Fibroblast of skin of abdomen (primary cell): Measurements from ENCODE around the gene MAMDC2.
"Not testable (repeated sequence)": the region's sequence is repeated elsewhere in the genome, so short reads cannot be mapped to it uniquely, and the experiment has no call there.

ENCODE experiments used
- DNase-seq: peaks from one replicate; pipeline ENCODE4 v3.0.0-alpha.2; 2013

MAMDC2 gene

DNA sequence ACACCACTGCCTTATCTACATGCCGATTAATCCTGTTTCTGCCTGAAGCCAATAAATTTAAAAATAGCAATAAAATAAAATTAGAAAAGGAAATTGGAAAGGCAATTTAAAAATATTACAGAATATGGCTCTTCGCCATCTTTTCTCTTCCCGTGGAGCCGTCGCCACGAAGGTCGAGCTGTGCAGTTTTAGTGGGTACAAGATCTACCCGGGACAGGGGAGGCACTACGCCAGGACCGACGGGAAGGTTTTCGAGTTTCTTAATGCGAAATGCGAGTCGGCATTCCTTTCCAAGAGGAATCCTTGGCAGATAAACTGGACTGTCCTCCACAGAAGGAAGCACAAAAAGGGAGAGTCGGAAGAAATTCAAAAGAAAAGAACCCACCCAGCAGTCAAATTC lies 173.4 kb downstream of the MAMDC2 start:
- no peak for DNase-seq

GRCh38 chr9:70218767-70219166 lies 175.1 kb downstream of the MAMDC2 start:
- DNase-seq, result peak; percentile 79

DNA sequence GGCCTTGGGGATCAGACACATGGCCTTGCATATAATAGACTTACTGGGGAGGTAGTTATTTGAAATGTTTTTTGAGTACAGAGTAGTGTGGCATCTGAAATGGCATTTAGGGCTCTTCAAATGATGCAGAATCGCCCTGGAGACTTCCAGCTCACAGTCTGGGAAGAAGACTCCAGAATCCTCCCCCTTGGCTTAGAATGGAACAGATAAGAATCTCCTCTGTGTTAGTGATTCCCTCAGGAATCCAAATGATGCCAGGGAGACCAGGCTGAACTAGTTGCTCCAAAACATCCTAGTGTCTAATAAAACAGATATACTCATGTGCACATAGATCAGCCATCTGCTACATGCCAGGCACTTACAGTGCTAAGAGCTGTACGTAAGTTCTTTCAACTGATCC lies 176.6 kb downstream of the MAMDC2 start:
- peak; percentile 18 for DNase-seq

- peak; percentile 60 for DNase-seq
These were observed 178.7 kb downstream of the MAMDC2 start for GRCh38 chr9:70222354-70222753.

GRCh38 chr9:70228118-70228517 lies 184.5 kb downstream of the MAMDC2 start:
- DNase-seq, result no peak

- no peak for DNase-seq
These were observed 185.0 kb downstream of the MAMDC2 start for GRCh38 chr9:70228611-70229010.

DNA sequence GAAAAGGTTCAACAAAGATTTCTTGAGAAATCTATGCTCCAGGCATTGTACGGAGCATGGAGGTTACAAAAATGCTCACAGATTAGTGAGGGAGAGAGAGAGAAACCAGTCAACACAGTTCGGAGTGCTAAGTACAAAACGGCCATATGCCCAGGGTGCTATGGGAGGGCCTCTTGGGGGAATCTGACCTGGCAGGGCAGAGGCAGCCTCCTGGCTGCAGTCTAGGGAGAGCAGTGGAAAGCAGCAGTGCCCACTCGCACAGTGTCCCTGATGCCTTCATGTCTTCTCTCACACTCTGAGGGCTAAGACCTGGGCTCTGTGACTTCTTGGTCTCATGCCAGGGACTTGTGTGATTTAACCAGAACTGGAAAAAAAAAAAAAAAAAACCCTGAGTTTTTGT lies 185.4 kb downstream of the MAMDC2 start:
- no peak for DNase-seq

DNA sequence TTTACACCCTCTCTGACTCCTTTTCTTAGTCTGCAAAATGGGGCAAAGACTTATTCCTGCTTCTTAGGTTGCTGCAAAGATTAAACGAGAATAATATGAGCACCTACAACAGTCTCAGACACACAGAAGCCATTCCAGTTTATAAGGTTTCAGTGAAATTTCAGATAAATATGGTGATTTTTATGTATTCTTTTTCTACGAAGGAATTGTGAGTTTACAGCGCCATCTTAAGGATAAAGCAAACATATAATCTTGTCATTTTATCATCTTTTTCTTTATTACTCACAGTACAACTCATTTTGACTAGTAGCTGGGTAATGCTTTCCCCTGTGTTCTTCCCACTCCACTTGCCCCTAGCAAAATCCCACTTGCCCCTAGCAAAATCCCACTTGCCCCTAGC lies 185.9 kb downstream of the MAMDC2 start:
- peak; percentile 45 for DNase-seq

DNA sequence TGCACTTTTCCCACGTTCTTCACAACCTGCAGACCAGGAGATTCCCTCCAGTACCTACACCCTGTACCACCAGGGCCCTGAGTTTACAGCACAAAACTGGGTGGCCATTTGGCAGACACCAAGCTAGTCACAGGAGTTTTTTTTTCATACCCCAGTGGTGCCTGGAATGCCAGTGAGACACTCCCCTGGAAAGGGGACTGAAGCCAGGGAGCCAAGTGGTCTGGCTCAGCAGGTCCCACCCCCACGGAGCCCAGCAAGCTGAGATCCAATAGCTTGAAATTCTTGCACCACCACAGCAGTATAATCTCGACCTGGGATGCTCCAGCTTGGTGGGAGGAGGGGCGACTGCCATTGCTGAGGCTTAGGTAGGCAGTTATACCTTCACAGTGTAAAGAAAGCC lies 188.8 kb downstream of the MAMDC2 start:
- DNase-seq, result no peak

GRCh38 chr9:70234208-70234607 lies 190.6 kb downstream of the MAMDC2 start:
- DNase-seq, result not testable (repeated sequence)

DNA sequence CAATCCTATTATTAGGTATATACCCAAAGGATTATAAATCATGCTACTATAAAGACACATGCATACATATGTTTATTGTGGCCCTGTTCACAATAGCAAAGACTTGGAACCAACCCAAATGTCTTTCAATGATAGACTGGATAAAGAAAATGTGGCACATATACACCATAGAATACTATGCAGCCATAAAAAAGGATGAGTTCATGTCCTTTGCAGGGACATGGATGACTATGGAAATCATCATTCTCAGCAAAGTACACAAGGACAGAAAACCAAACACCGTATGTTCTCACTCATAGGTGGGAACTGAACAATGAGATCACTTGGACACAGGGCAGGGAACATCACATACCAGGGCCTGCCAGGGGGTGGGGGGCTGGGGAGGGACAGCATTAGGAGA lies 202.3 kb downstream of the MAMDC2 start:
- DNase-seq, result not testable (repeated sequence)

GRCh38 chr9:70250221-70250620 lies 206.6 kb downstream of the MAMDC2 start:
- no peak for DNase-seq

DNA sequence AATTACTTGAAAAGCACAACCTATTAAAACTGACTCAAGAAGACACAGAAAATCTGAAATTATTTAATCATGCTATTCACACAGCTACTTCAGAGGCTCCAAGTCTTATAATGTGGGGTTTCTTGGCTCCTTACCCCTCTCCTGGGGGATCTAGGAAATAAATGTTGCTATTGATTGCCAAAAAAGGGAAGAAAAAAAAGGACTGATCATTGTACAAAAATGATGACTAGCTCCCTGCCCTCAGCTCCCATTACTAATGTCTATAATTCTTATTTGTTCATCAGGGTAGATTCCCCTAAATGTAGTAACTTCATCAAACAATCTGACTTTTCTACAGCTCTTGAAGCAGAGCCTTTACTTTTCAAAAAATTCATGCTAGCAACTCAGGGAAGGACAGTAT lies 211.8 kb downstream of the MAMDC2 start:
- peak; percentile 83 for DNase-seq

- peak; percentile 90 for DNase-seq
These were observed 212.5 kb downstream of the MAMDC2 start for GRCh38 chr9:70256123-70256551.

DNA sequence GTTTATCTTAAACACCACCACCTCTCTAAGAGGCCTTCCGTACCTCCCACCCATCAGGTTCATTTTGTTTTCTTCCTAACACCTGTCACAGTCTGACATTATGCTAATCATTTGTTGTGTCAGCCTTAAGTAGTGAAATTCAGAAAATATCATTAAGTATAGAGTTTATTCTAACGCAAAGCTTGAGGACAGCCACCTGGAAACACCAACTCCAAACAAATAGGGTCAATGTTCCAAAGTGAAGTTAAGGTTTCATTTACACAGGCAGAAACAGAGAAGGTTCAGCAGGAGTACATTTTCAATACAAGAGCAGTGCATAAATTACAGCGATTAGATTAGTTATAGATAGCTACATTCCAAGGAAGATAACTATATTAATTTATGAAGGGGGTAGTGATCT lies 213.9 kb downstream of the MAMDC2 start:
- no peak for DNase-seq

- peak; percentile 72 for DNase-seq
These were observed 214.5 kb downstream of the MAMDC2 start for GRCh38 chr9:70257991-70258691.

- DNase-seq, result peak; percentile 94
These were observed 215.3 kb downstream of the MAMDC2 start, which contains the start of gene SMC5 for GRCh38 chr9:70258692-70259511. Gene SMC5, plus strand, starts transcription at chr9:70258978. Its CDS starts 101 bp downstream, at chr9:70259079.

DNA sequence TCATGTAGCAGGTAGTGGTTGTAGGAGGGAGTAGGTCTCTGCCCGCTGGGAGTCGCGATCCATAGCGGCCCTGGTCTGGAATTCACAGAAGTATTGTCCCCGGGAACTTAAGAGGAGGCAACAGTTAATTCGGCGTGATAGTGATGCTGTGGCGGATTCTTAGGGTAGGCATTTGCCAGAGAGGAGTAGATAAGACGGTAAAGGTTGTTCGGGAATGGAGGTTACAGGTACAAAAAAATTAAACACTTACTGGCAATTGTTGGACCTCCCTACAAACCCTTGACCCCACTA lies 215.8 kb downstream of the MAMDC2 start:
- DNase-seq, result no peak

GRCh38 chr9:70260007-70260443 lies 216.4 kb downstream of the MAMDC2 start:
- no peak for DNase-seq

- no peak for DNase-seq
These were observed 217.0 kb downstream of the MAMDC2 start for GRCh38 chr9:70260606-70261005.

DNA sequence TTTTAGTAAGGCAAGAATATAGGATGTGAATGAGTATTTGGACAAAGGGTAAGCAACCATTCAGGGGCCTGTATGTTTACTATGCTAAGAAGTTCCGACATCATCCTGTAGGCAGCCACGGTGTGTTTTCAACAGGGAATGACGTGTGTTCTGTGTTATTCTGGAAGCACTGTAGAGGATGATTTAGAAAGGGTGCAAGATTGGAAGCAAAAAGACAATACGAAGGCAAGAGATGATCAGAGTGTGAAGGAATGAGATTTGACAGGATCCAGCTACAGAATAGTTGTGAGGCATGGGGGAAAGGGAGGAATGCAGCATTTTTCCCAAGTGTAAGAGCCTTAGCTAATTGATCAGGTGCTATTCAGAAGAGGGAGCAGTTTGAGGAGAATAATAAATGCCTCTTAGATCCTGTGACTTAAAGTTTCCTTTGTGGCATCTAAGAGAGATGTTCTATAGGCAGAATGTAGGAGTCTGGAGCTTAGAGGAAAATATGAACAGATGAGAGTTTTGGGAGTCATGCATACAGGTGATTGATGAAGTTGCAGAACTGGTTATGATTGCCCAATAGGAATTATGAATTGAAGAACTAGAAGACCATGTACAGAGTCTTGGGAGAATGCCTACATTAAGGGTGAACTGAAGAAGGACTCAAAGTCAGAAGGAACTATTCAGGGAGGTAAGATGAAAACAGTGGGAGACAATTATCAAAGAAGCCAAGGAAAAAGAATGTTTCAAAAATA lies 217.7 kb downstream of the MAMDC2 start:
- DNase-seq, result no peak

- DNase-seq, result no peak
These were observed 218.7 kb downstream of the MAMDC2 start for GRCh38 chr9:70262366-70262765.

DNA sequence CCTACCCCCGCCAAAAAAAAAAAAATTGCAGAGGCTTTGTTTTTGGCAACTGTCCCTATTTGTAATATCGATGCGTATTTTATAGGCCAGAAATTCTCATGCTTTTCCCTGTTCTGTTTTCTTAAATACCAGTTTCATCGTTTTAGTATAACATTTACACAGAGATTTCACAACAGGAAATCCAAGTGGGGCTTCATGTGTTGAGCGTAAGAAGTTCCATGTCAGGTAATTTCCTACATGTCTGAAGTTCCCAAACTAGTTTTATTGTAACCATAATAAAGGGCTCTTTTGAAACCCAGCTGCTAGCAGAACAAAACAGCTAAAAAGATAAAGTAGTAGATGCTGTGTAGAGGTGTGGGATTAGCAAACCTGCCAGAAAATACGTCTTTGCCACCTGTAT lies 219.3 kb downstream of the MAMDC2 start:
- DNase-seq, result no peak
